GM23338 (cell line): ENCODE results near the gene OFD1. TPM values are rescaled to one million over a fixed set of nuclear protein-coding genes. Genes with fewer than 3 reads are reported as not detected.

Source experiments
- ATAC-seq: fragments of 200-7000 bp; cut with Tn5 transposase; 3 replicates; pipeline ENCODE4 v1.9.1; 2020
- DNase-seq: peaks from one replicate; pipeline ENCODE4 v3.0.0-alpha.2; 2015; ENCODE audit warnings: low spot score
- H2AFZ ChIP-seq: fragments of 200-600 bp; sonication (generic); 2 replicates; pipeline ENCODE4 v1.8.0; 2016; ENCODE audit warnings: antibody characterized with exemption, mild to moderate bottlenecking, moderate library complexity
- H3F3A ChIP-seq: fragments of 200-600 bp; sonication (generic); replicated peaks from 2 replicates; pipeline ENCODE4 v1.8.0; 2017; ENCODE audit warnings: antibody characterized with exemption, mixed run types, low read depth
- H3K27ac ChIP-seq: fragments of 200-600 bp; sonication (generic); 2 replicates; pipeline ENCODE4 v1.6.1; 2016; ENCODE audit warnings: low read depth
- H3K27me3 ChIP-seq: fragments of 200-600 bp; sonication (generic); 2 replicates; pipeline ENCODE4 v1.8.0; 2016; ENCODE audit warnings: mild to moderate bottlenecking, mixed run types, moderate library complexity; ENCODE audit not compliant: insufficient read depth
- H3K36me3 ChIP-seq: fragments of 200-600 bp; sonication (generic); 2 replicates; pipeline ENCODE4 v1.8.0; 2016; ENCODE audit warnings: mild to moderate bottlenecking; ENCODE audit not compliant: insufficient read depth
- H3K4me1 ChIP-seq: fragments of 200-600 bp; sonication (generic); 2 replicates; pipeline ENCODE4 v1.8.0; 2016; ENCODE audit warnings: mild to moderate bottlenecking, moderate library complexity; ENCODE audit not compliant: insufficient read depth
- H3K4me2 ChIP-seq: fragments of 200-600 bp; sonication (generic); 2 replicates; pipeline ENCODE4 v1.7.1; 2017; ENCODE audit warnings: mixed run types
- H3K4me3 ChIP-seq: fragments of 200-600 bp; sonication (generic); 2 replicates; pipeline ENCODE4 v1.6.1; 2016; ENCODE audit warnings: mixed run types
- H3K79me2 ChIP-seq: fragments of 200-600 bp; sonication (generic); replicated peaks from 2 replicates; pipeline ENCODE4 v1.8.0; 2017; ENCODE audit warnings: mild to moderate bottlenecking; ENCODE audit not compliant: insufficient read depth
- H3K9me2 ChIP-seq: fragments of 200-600 bp; sonication (generic); 2 replicates; pipeline ENCODE4 v1.8.0; 2017; ENCODE audit not compliant: insufficient read depth
- H4K20me1 ChIP-seq: fragments of 200-600 bp; sonication (generic); replicated peaks from 2 replicates; pipeline ENCODE4 v1.8.0; 2017; ENCODE audit warnings: mild to moderate bottlenecking; ENCODE audit not compliant: insufficient read depth
- H3K27ac Mint-ChIP-seq: 2 replicates; pipeline ENCODE4 v1.8.0; 2020; ENCODE audit warnings: inconsistent platforms, mild to moderate bottlenecking, moderate library complexity, mixed read lengths
- H3K27me3 Mint-ChIP-seq: 3 replicates; pipeline ENCODE4 v1.8.0; 2022; ENCODE audit warnings: low read depth, mild to moderate bottlenecking, moderate library complexity, mixed read lengths, inconsistent platforms; ENCODE audit not compliant: insufficient read depth, poor library complexity
- H3K36me3 Mint-ChIP-seq: 3 replicates; pipeline ENCODE4 v1.8.0; 2021; ENCODE audit warnings: low read depth, mild to moderate bottlenecking, inconsistent platforms, moderate library complexity, mixed read lengths
- H3K4me1 Mint-ChIP-seq: 3 replicates; pipeline ENCODE4 v1.8.0; 2020; ENCODE audit warnings: mild to moderate bottlenecking, inconsistent platforms, mixed read lengths
- H3K4me3 Mint-ChIP-seq: 3 replicates; pipeline ENCODE4 v1.8.0; 2021; ENCODE audit warnings: moderate library complexity, mild to moderate bottlenecking, inconsistent platforms, mixed read lengths
- H3K9me3 Mint-ChIP-seq: 3 replicates; pipeline ENCODE4 v1.8.0; 2020; ENCODE audit warnings: moderate library complexity, mild to moderate bottlenecking, inconsistent platforms, mixed read lengths
- EZH2 ChIP-seq: fragments of 200-600 bp; sonication (generic); IDR thresholded peaks from one replicate; pipeline ENCODE4 v1.8.0; 2017; ENCODE audit warnings: antibody characterized with exemption, mild to moderate bottlenecking, low read depth; ENCODE audit not compliant: unreplicated experiment
- EZH2phosphoT487 ChIP-seq: fragments of 200-600 bp; sonication (generic); IDR thresholded peaks from one replicate; pipeline ENCODE4 v1.8.1; 2018; ENCODE audit warnings: antibody characterized with exemption; ENCODE audit not compliant: unreplicated experiment
- NANOG ChIP-seq: IDR thresholded peaks from 2 replicates; pipeline ENCODE4 v1.6.1; 2016; ENCODE audit warnings: antibody characterized with exemption, borderline replicate concordance
- STAT1 ChIP-seq: IDR thresholded peaks from one replicate; pipeline ENCODE4 v1.6.1; 2016; ENCODE audit warnings: antibody characterized with exemption; ENCODE audit not compliant: unreplicated experiment
- ZNF331 ChIP-seq: fragments of 250-450 bp; sonication (Bioruptor Pico); IDR thresholded peaks from 2 replicates; pipeline ENCODE4 v1.5.0; 2020; ENCODE audit warnings: low read depth, mild to moderate bottlenecking, moderate library complexity
- polyA plus RNA-seq: library from polyadenylated mRNA; unstranded; fragments of >200 nt; fragmentation: Nextera tagmentation; extraction: Ambion mirVana; gene quantifications from 2 replicates; pipeline ENCODE4 v1.2.1, GENCODE V29; 2016
- total RNA-seq: library from RNA; depleted of rRNA; stranded (reverse); fragments of >200 nt; shearing (Covaris generic); gene quantifications from 2 replicates; pipeline ENCODE4 v1.2.3, GENCODE V29; 2014
- TF ChIP-seq, protein P1 (sequence below): IDR thresholded peaks from 2 replicates; pipeline ENCODE4 v1.6.1; 2016; ENCODE audit warnings: antibody characterized with exemption
- TF ChIP-seq, protein P2 (sequence below): fragments of 250-450 bp; sonication (Bioruptor Pico); IDR thresholded peaks from 2 replicates; pipeline ENCODE4 v1.5.0; 2020; ENCODE audit warnings: mild to moderate bottlenecking, moderate library complexity

The OFD1 gene
- total and polyA plus RNA-seq, 2 experiments from 2014 or later = 21.2 to 55.0 TPM

DNA sequence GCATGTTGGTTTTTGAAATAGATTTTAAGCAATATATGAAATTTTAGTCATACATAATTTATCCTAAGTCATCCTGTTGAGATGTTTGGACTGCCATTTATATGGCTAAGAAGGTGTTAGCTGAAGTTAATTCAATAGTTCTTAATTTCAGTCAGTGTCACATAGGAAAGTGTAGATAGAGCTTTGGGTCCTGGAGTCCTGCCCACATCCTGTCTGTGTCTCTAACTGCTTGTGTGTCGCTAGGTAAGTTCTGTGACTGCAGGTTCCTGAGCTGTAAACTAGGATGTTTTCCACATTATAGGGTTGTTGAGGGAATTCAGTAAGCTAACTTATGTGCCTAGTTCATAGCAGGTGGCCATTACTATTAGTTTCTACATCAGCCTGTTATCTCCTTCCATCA is 20.7 kb downstream of the OFD1 start:
- H3K36me3 ChIP-seq = peaks cover 12% of the 10 kb centered on the region; the same call in 1 of the 2 replicates
- Mint-ChIP-seq H3K36me3 (peaks cover 58% of the 10 kb centered on the region), H3K4me3 (no peak overlapping the region)

DNA sequence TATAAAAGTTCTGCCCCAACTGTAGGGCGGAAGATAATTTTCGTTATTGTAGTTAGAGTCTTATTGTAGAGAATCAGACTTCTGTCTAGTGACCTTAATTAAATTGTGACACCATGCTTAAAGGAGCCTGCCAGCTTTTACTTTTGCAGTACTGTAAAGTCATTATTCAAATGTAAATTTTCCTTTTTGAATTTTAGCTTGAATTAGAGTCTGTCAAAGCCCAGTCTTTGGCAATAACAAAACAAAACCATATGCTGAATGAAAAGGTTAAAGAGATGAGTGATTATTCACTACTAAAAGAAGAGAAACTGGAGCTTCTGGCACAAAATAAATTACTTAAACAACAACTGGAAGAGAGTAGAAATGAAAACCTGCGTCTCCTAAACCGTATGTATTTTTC is 21.8 kb downstream of the OFD1 start:
- no peaks in the 10 kb centered on the region for H3K27me3 ChIP-seq
- H3K79me2 ChIP-seq = no peaks in the 10 kb centered on the region
- Mint-ChIP-seq H3K27ac (0 out of 2 replicates have a peak overlapping the region, but pooled peaks have one; percentile 31), H3K4me3 (no peak overlapping the region), H3K4me1 (peaks cover 24% of the 10 kb centered on the region), H3K36me3 (peaks cover 60% of the 10 kb centered on the region), H3K9me3 (no peaks in the 10 kb centered on the region), H3K27me3 (peaks cover 2% of the 10 kb centered on the region)
- no peak overlapping the region for H3K27ac ChIP-seq
- H4K20me1 ChIP-seq = no peaks in the 10 kb centered on the region
- H3K9me2 ChIP-seq = no peaks in the 10 kb centered on the region
- H3K4me1 ChIP-seq = peaks cover 17% of the 10 kb centered on the region
- ATAC-seq (no peak), DNase-seq (no peak)
- H3K4me2 ChIP-seq = peak overlapping the region; percentile 51; the same call in 1 of the 2 replicates
- H3F3A ChIP-seq = no peaks in the 10 kb centered on the region
- no peak overlapping the region for H2AFZ ChIP-seq
- no peak overlapping the region for H3K4me3 ChIP-seq
- peaks cover 9% of the 10 kb centered on the region; the same call in 1 of the 2 replicates for H3K36me3 ChIP-seq
- TF ChIP-seq, protein P1, sequence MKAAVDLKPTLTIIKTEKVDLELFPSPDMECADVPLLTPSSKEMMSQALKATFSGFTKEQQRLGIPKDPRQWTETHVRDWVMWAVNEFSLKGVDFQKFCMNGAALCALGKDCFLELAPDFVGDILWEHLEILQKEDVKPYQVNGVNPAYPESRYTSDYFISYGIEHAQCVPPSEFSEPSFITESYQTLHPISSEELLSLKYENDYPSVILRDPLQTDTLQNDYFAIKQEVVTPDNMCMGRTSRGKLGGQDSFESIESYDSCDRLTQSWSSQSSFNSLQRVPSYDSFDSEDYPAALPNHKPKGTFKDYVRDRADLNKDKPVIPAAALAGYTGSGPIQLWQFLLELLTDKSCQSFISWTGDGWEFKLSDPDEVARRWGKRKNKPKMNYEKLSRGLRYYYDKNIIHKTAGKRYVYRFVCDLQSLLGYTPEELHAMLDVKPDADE = no peak

More for the DNA sequence above, 20.7 kb downstream of the OFD1 start:
- Mint-ChIP-seq H3K27me3 (peaks cover under 1% of the 10 kb centered on the region), H3K4me1 (peaks cover 13% of the 10 kb centered on the region), H3K27ac (no peak overlapping the region), H3K9me3 (no peaks in the 10 kb centered on the region)
- ATAC-seq (no peak), DNase-seq (no peak)
- Histone ChIP-seq H4K20me1 (no peaks in the 10 kb centered on the region), H3K27me3 (no peaks in the 10 kb centered on the region), H3K9me2 (no peaks in the 10 kb centered on the region), H3K4me1 (0 out of 2 replicates have a peak, but pooled peaks cover 8% of the 10 kb centered on the region), H2AFZ (no peak overlapping the region), H3K4me2 (no peak overlapping the region), H3F3A (no peaks in the 10 kb centered on the region), H3K27ac (no peak overlapping the region), H3K79me2 (no peaks in the 10 kb centered on the region), H3K4me3 (no peak overlapping the region)
- no peak for TF ChIP-seq STAT1
- TF ChIP-seq NANOG = no peak
- TF ChIP-seq EZH2phosphoT487 = no peak

DNA sequence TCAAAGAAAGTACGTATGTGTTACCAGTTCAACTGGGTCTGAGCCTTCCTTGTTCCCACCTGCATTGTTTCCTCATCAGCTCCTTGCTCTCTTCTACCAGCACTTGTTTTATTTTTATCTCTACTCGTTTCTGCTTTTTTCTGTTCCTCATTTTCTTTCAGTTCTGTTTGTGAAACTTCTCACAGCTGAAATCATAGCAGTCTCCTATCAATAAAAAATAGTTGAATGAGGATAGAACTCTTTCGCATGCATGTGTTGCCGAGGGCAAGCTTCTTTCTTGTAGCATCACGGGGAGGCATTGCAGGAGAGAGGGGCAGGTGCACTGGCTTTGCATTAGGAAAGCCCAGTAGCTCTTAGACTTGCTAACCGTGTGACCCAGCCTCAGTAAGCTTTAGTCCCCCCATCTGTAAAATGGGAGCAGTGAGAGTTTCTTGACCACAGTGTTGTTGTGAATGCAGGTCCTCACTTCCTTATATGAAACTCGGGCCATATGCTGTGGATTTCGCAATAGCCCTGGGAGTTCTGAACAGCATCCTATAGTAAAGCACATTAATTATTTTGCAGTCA is 24.7 kb downstream of the OFD1 start:
- ATAC-seq = no peak
- Histone ChIP-seq H2AFZ (no peak overlapping the region), H3K36me3 (peaks cover 5% of the 10 kb centered on the region; the same call in 1 of the 2 replicates), H3K27me3 (no peaks in the 10 kb centered on the region), H3K27ac (no peak overlapping the region), H3F3A (0 out of 2 replicates have a peak, but pooled peaks cover 3% of the 10 kb centered on the region), H3K4me3 (no peak overlapping the region), H3K4me1 (peaks cover 30% of the 10 kb centered on the region), H3K79me2 (no peaks in the 10 kb centered on the region), H4K20me1 (no peaks in the 10 kb centered on the region), H3K9me2 (no peaks in the 10 kb centered on the region), H3K4me2 (no peak overlapping the region)
- Mint-ChIP-seq H3K36me3 (peaks cover 56% of the 10 kb centered on the region), H3K27me3 (peaks cover 2% of the 10 kb centered on the region), H3K4me1 (peaks cover 38% of the 10 kb centered on the region), H3K9me3 (no peaks in the 10 kb centered on the region), H3K27ac (no peak overlapping the region), H3K4me3 (no peak overlapping the region)
- DNase-seq = no peak
- TF ChIP-seq EZH2 (no peak), ZNF331 (CRISPR knock-in tag) (no peak)
- TF ChIP-seq, protein P2, sequence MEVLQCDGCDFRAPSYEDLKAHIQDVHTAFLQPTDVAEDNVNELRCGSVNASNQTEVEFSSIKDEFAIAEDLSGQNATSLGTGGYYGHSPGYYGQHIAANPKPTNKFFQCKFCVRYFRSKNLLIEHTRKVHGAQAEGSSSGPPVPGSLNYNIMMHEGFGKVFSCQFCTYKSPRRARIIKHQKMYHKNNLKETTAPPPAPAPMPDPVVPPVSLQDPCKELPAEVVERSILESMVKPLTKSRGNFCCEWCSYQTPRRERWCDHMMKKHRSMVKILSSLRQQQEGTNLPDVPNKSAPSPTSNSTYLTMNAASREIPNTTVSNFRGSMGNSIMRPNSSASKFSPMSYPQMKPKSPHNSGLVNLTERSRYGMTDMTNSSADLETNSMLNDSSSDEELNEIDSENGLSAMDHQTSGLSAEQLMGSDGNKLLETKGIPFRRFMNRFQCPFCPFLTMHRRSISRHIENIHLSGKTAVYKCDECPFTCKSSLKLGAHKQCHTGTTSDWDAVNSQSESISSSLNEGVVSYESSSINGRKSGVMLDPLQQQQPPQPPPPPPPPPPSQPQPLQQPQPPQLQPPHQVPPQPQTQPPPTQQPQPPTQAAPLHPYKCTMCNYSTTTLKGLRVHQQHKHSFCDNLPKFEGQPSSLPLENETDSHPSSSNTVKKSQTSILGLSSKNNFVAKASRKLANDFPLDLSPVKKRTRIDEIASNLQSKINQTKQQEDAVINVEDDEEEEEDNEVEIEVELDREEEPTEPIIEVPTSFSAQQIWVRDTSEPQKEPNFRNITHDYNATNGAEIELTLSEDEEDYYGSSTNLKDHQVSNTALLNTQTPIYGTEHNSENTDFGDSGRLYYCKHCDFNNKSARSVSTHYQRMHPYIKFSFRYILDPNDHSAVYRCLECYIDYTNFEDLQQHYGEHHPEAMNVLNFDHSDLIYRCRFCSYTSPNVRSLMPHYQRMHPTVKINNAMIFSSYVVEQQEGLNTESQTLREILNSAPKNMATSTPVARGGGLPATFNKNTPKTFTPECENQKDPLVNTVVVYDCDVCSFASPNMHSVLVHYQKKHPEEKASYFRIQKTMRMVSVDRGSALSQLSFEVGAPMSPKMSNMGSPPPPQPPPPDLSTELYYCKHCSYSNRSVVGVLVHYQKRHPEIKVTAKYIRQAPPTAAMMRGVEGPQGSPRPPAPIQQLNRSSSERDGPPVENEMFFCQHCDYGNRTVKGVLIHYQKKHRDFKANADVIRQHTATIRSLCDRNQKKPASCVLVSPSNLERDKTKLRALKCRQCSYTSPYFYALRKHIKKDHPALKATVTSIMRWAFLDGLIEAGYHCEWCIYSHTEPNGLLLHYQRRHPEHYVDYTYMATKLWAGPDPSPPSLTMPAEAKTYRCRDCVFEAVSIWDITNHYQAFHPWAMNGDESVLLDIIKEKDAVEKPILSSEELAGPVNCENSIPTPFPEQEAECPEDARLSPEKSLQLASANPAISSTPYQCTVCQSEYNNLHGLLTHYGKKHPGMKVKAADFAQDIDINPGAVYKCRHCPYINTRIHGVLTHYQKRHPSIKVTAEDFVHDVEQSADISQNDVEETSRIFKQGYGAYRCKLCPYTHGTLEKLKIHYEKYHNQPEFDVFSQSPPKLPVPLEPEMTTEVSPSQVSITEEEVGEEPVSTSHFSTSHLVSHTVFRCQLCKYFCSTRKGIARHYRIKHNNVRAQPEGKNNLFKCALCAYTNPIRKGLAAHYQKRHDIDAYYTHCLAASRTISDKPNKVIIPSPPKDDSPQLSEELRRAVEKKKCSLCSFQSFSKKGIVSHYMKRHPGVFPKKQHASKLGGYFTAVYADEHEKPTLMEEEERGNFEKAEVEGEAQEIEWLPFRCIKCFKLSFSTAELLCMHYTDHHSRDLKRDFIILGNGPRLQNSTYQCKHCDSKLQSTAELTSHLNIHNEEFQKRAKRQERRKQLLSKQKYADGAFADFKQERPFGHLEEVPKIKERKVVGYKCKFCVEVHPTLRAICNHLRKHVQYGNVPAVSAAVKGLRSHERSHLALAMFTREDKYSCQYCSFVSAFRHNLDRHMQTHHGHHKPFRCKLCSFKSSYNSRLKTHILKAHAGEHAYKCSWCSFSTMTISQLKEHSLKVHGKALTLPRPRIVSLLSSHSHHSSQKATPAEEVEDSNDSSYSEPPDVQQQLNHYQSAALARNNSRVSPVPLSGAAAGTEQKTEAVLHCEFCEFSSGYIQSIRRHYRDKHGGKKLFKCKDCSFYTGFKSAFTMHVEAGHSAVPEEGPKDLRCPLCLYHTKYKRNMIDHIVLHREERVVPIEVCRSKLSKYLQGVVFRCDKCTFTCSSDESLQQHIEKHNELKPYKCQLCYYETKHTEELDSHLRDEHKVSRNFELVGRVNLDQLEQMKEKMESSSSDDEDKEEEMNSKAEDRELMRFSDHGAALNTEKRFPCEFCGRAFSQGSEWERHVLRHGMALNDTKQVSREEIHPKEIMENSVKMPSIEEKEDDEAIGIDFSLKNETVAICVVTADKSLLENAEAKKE (CRISPR knock-in tag) = no peak
